NCI-H460 (cell line): ENCODE data around the gene ZNF565. TPM values are rescaled to one million over a fixed set of nuclear protein-coding genes. Genes with fewer than 3 reads are reported as not detected.
"Not testable (repeated sequence)": the region's sequence is repeated elsewhere in the genome, so short reads cannot be mapped to it uniquely, and the experiment has no call there.

Experiments used
- DNase-seq: peaks from one replicate; pipeline ENCODE4 v3.0.0-alpha.2; 2016; ENCODE audit warnings: low read depth; ENCODE audit errors: extremely low read depth
- small RNA-seq, 2 experiments: library from RNA; depleted of rRNA; stranded (forward); fragments of <200 nt; gene quantifications; one replicate each; pipeline ENCODE3, GENCODE V24; 2014
- total RNA-seq: library from RNA; depleted of rRNA; stranded (reverse); fragments of >200 nt; shearing (Covaris generic); gene quantifications from 2 replicates; pipeline ENCODE4 v1.2.3, GENCODE V29; 2014; rRNA removed

ZNF565 gene
- total RNA-seq, 1 experiment from 2014 or later = 6.5 TPM

GRCh38 chr19:36152019-36152351 lies 62.5 kb downstream of the ZNF565 start:
- no peak for DNase-seq

- DNase-seq = no peak
Measured at GRCh38 chr19:36151144-36152018, 63.1 kb downstream of the ZNF565 start.

- no peak for DNase-seq
Measured at GRCh38 chr19:36150586-36150985, 63.9 kb downstream of the ZNF565 start.

GRCh38 chr19:36149673-36150406 lies 64.6 kb downstream of the ZNF565 start:
- DNase-seq = no peak

GRCh38 chr19:36144624-36145023 lies 69.8 kb downstream of the ZNF565 start:
- no peak for DNase-seq

GRCh38 chr19:36142496-36142895 lies 72.0 kb downstream of the ZNF565 start:
- DNase-seq = no peak

GRCh38 chr19:36142046-36142445 lies 72.4 kb downstream of the ZNF565 start:
- no peak for DNase-seq

- DNase-seq = peak; percentile 86
Measured at GRCh38 chr19:36141039-36141927, 73.2 kb downstream of the ZNF565 start.

GRCh38 chr19:36140304-36141038 lies 74.0 kb downstream of the ZNF565 start:
- DNase-seq = peak; percentile 54

- DNase-seq = peak; percentile 97
Measured at GRCh38 chr19:36139473-36140303, 74.8 kb downstream of the ZNF565 start, which contains the start of gene CAPNS1. Gene CAPNS1, plus strand, starts transcription at chr19:36140066. Its CDS starts 946 bp downstream, at chr19:36141012.

- DNase-seq = no peak
Measured at GRCh38 chr19:36139120-36139472, 75.4 kb downstream of the ZNF565 start.

GRCh38 chr19:36136964-36137686 lies 77.3 kb downstream of the ZNF565 start:
- peak; percentile 57 for DNase-seq

GRCh38 chr19:36134867-36135266 lies 79.6 kb downstream of the ZNF565 start:
- not testable (repeated sequence) for DNase-seq

Small RNA genes within 50 kb of the gene (small RNA-seq; reads per million reads assigned to genes)
- 0 reads per million in 2 experiments for gene RF00019

Other genes with a start within 250 kb of the ZNF565 start
- gene SDHAF1, start 219.5 kb downstream of the ZNF565 start, total RNA-seq = 19.8 and 26.1 TPM in 2 replicates
- gene SYNE4, start 205.9 kb downstream of the ZNF565 start, total RNA-seq = 0.22 and 0.26 TPM in 2 replicates
- gene ALKBH6, start 200.5 kb downstream of the ZNF565 start, total RNA-seq = 21.1 and 25.6 TPM in 2 replicates
- 0.27 and 0.35 TPM in 2 replicates for gene CLIP3, start 181.8 kb downstream of the ZNF565 start, total RNA-seq
- gene THAP8, start 160.4 kb downstream of the ZNF565 start, total RNA-seq = 2.9 and 3.0 TPM in 2 replicates
- gene WDR62, start 159.8 kb downstream of the ZNF565 start, total RNA-seq = 12.3 and 13.7 TPM in 2 replicates
- not detected in 2 replicates for gene OVOL3, start 103.5 kb downstream of the ZNF565 start, total RNA-seq
- 90.1 and 139 TPM in 2 replicates for gene POLR2I, start 99.8 kb downstream of the ZNF565 start, total RNA-seq
- gene TBCB, start 99.2 kb downstream of the ZNF565 start, total RNA-seq = 147 and 154 TPM in 2 replicates
- 417 and 452 TPM in 2 replicates for gene CAPNS1, start 74.6 kb downstream of the ZNF565 start, total RNA-seq
- gene COX7A1, start 62.2 kb downstream of the ZNF565 start, total RNA-seq = not detected in 2 replicates
- gene ZNF146, start 441 bp upstream of the ZNF565 start, total RNA-seq = 132 and 138 TPM in 2 replicates
- 3.7 and 4.0 TPM in 2 replicates for gene ZFP14, start 164.5 kb upstream of the ZNF565 start, total RNA-seq
- 3.5 and 4.7 TPM in 2 replicates for gene ZFP82, start 204.0 kb upstream of the ZNF565 start, total RNA-seq